Ishikawa (cell line): ENCODE data around the gene KLK15.
A peak's percentile ranks its signal among the peaks of the same experiment; 100 is the strongest.

Source experiments
- CEBPB ChIP-seq: IDR thresholded peaks from 2 replicates; pipeline ENCODE4 v1.6.1; 2012
- CREB1 ChIP-seq: IDR thresholded peaks from 2 replicates; pipeline ENCODE4 v1.6.1; 2012; ENCODE audit warnings: low read depth
- EGR1 ChIP-seq: IDR thresholded peaks from 2 replicates; pipeline ENCODE4 v1.6.1; 2012
- EP300 ChIP-seq: IDR thresholded peaks from 2 replicates; pipeline ENCODE4 v1.6.1; 2012; ENCODE audit warnings: borderline replicate concordance
- FOXM1 ChIP-seq: IDR thresholded peaks from 2 replicates; pipeline ENCODE4 v1.6.1; 2012; ENCODE audit warnings: low read depth, borderline replicate concordance
- NFIC ChIP-seq: IDR thresholded peaks from 2 replicates; pipeline ENCODE4 v1.6.1; 2012
- RAD21 ChIP-seq: IDR thresholded peaks from 2 replicates; pipeline ENCODE4 v1.6.1; 2012; ENCODE audit warnings: low read depth
- TAF1 ChIP-seq: IDR thresholded peaks from 2 replicates; pipeline ENCODE4 v1.6.1; 2012; ENCODE audit warnings: low read depth, mild to moderate bottlenecking
- TCF12 ChIP-seq: IDR thresholded peaks from 2 replicates; pipeline ENCODE4 v1.6.1; 2012; ENCODE audit warnings: low read depth
- TEAD4 ChIP-seq: IDR thresholded peaks from 2 replicates; pipeline ENCODE4 v1.6.1; 2012
- YY1 ChIP-seq: IDR thresholded peaks from 2 replicates; pipeline ENCODE4 v1.6.1; 2012; ENCODE audit warnings: low read depth
- ZBTB7A ChIP-seq: IDR thresholded peaks from 2 replicates; pipeline ENCODE4 v1.6.1; 2012; ENCODE audit warnings: low read depth
- TF ChIP-seq, protein P1 (sequence below): IDR thresholded peaks from 2 replicates; pipeline ENCODE4 v1.6.1; 2012
- TF ChIP-seq, protein P2 (sequence below): IDR thresholded peaks from 2 replicates; pipeline ENCODE4 v1.6.1; 2012; ENCODE audit warnings: low read depth, mild to moderate bottlenecking
- TF ChIP-seq, protein P3 (sequence below): IDR thresholded peaks from 2 replicates; pipeline ENCODE4 v1.6.1; 2012

Gene KLK15

DNA sequence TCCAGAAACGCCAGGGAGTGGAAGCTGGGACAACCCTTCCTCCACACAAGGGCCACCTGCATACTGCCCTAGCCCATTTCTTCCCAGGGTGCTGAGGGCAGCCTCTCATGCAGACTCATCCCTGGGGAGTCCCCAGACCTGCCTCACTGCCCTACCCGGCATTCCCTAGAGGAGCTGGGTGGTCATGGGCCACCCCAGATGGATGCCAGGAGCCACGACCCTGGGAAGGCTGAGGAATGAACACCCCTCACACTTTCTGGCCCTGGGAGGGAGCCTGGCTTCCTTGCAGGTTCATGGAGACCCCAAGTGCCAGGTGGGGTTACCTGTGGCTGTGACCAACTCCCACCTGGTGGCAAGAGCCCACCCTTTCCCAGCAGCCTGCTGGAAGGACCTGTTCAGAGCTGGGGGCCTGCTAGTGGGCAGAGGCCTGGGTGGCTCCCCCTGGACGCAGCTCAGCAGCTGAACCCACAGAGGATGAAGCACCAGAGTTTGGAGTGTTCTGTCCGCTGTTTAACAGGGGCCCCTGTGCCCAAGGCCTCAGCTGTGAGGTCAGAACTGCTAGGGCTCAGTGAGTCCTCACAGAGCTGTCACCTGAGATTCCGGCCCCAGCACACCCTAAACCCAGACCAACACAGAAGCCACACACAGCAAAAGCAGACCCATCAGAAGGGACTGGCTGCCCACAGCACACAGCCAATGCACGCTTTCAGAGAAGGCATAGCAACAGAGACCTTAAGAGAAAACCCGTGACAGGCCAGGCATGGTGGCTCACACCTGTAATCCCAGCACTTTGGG lies 36.5 kb downstream of the KLK15 start:
- TF ChIP-seq TCF12 (no peak), RAD21 (no peak), NFIC (no peak), TAF1 (no peak), YY1 (no peak), EGR1 (no peak), CREB1 (no peak), TEAD4 (no peak), EP300 (no peak), CEBPB (no peak), ZBTB7A (no peak), FOXM1 (no peak)
- TF ChIP-seq, protein P1, sequence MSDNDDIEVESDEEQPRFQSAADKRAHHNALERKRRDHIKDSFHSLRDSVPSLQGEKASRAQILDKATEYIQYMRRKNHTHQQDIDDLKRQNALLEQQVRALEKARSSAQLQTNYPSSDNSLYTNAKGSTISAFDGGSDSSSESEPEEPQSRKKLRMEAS: no peak
- TF ChIP-seq, protein P2, sequence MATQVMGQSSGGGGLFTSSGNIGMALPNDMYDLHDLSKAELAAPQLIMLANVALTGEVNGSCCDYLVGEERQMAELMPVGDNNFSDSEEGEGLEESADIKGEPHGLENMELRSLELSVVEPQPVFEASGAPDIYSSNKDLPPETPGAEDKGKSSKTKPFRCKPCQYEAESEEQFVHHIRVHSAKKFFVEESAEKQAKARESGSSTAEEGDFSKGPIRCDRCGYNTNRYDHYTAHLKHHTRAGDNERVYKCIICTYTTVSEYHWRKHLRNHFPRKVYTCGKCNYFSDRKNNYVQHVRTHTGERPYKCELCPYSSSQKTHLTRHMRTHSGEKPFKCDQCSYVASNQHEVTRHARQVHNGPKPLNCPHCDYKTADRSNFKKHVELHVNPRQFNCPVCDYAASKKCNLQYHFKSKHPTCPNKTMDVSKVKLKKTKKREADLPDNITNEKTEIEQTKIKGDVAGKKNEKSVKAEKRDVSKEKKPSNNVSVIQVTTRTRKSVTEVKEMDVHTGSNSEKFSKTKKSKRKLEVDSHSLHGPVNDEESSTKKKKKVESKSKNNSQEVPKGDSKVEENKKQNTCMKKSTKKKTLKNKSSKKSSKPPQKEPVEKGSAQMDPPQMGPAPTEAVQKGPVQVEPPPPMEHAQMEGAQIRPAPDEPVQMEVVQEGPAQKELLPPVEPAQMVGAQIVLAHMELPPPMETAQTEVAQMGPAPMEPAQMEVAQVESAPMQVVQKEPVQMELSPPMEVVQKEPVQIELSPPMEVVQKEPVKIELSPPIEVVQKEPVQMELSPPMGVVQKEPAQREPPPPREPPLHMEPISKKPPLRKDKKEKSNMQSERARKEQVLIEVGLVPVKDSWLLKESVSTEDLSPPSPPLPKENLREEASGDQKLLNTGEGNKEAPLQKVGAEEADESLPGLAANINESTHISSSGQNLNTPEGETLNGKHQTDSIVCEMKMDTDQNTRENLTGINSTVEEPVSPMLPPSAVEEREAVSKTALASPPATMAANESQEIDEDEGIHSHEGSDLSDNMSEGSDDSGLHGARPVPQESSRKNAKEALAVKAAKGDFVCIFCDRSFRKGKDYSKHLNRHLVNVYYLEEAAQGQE: no peak
- TF ChIP-seq, protein P3, sequence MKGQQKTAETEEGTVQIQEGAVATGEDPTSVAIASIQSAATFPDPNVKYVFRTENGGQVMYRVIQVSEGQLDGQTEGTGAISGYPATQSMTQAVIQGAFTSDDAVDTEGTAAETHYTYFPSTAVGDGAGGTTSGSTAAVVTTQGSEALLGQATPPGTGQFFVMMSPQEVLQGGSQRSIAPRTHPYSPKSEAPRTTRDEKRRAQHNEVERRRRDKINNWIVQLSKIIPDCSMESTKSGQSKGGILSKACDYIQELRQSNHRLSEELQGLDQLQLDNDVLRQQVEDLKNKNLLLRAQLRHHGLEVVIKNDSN: no peak

DNA sequence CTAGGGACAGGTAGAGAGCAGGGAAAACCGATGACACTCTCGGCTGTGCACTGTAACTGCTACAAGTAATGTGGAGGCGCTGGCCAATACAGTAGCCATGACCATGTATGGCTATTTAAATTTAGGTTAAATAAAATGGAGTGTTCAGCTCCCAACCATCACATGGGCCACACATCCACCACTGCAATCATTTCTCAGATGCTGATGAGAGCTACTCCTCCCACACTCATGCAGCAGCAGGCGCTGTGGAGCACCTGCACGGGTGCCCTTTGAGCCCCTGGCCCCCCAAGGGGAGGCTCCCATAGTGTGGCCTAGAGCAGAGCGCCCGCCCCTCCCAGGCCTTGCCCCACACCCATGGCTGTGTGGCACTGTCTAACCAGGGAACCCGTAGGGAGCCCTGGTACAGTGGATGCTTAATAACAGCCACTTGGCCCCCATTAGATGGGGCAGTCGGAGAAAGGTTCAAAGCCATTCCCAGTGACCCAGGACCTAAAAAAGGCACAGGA lies 37.2 kb downstream of the KLK15 start:
- TF ChIP-seq, protein P3: no peak
- no peak for TF ChIP-seq TEAD4
- TF ChIP-seq EP300: no peak
- TF ChIP-seq FOXM1: no peak
- TF ChIP-seq TAF1: no peak
- TF ChIP-seq YY1: no peak
- no peak for TF ChIP-seq TCF12
- TF ChIP-seq CREB1: no peak
- TF ChIP-seq EGR1: no peak
- no peak for TF ChIP-seq NFIC
- TF ChIP-seq, protein P2: no peak
- TF ChIP-seq, protein P1: no peak
- no peak for TF ChIP-seq CEBPB
- no peak for TF ChIP-seq ZBTB7A
- TF ChIP-seq RAD21: no peak

DNA sequence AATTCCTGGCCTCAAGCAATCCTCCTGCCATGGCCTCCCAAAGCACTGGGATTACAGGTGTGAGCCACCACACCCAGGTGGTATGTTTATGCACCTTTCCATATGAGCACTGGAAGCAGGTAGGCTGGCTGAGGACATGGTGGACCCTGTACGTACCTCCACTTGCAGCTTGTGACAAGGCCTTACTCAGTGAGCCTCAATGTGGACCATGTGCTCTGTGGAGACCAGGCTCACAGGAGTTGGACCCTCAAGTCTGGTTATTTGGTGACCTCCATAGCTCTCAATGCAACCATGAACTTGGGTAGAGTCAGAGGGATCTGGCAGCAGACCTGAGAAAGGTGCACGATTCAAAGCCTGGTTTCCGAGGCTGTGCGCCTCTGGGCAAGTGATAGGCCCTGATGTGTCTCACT lies 37.7 kb downstream of the KLK15 start:
- TF ChIP-seq CEBPB: no peak

DNA sequence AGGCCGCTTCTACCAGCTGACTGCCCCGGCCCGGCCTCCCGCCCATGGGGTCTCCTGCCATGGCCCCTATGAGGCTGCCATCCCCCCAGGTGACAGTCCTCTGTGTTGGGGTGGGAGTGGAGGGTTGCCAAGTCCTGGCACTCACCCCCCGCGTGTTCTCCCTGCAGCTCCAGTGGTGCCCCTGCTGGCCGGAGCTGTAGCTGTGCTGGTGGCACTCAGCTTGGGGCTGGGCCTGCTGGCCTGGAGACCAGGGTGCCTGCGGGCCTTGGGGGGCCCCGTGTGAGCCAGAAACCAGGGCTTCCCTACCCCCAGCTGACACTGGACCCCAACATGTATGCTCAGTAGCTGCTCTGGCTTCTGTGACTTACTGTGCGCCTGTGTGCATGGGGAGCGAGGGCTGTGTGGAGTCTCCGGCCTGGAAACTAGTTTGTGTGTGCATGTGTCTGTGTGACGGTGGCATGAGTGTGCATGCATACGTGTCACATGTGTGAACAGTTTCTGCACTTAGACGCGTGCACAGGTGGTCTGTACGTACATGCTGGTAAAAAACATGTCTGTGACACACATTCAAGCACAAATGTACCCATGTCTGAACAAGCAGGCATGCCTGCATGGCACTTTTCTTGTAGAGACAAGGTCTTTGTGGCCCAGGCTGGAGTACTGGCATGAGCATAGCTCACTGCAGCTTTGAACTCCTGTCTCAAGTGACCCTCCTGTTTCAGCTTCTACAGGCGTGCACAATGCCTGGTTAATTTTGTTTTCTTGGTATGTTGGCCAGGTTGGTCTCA lies 38.3 kb downstream of the KLK15 start:
- no peak for TF ChIP-seq EP300
- TF ChIP-seq FOXM1: no peak
- TF ChIP-seq, protein P1: peak; percentile 26; the same call in 1 of the 2 replicates
- TF ChIP-seq CREB1: 0 out of 2 replicates have a peak, but pooled peaks have one; percentile 11
- no peak for TF ChIP-seq RAD21
- TF ChIP-seq, protein P2: no peak
- TF ChIP-seq, protein P3: no peak; the same call in 1 of the 2 replicates
- TF ChIP-seq ZBTB7A: no peak; the same call in 1 of the 2 replicates
- no peak for TF ChIP-seq TAF1
- peak; percentile 14; the same call in 1 of the 2 replicates for TF ChIP-seq EGR1
- TF ChIP-seq TEAD4: peak; percentile 35; the same call in 1 of the 2 replicates
- TF ChIP-seq YY1: 0 out of 2 replicates have a peak, but pooled peaks have one; percentile 4
- TF ChIP-seq NFIC: peak; percentile 76
- TF ChIP-seq CEBPB: 0 out of 2 replicates have a peak, but pooled peaks have one; percentile 12
- peak; percentile 2 for TF ChIP-seq TCF12
